ENCODE measurements around the gene NT5DC2. TPM values are rescaled to one million over a fixed set of nuclear protein-coding genes. Genes with fewer than 3 reads are reported as not detected.

NT5DC2 gene
- total RNA-seq, 2 donors from 2014 or later: 59.7 to 166 TPM

DNA sequence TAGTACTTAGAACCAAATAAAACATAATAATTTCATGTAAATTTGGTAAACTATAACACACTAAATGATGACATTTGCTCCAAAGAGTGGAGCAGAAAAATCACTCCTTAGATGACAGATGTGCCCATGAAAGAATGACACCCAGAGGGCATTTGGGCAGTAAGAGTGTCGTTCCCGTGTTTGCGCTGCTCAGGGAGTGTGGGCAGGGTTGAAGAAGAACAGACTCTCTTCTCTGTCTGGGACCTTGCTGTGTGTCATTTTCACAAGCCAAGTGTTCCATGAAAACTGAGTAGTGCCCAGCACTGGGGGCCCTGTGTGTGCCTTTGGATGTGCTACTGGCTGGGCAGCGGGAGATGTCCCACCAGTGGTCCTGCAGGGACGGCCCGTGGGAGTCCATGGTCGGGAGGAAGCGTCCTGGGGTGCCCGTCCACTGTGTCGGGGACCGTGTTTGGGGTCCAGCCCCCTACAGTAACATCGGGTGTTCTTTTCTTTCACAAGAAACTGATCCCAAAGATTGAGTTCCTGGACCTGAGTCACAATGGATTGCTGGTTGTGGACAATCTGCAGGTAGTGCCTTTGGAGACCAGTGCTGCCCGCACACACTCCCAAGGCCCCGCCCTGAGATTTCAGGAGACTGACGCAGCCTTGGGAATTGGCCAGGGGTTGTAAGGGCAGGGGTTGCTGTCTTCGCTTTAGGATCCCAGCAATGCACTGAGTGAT, 56.4 kb downstream of the NT5DC2 start:
- no peaks in the 10 kb centered on the region for H3K9me3 Mint-ChIP-seq

More for the DNA sequence above, 56.4 kb downstream of the NT5DC2 start:
- Mint-ChIP-seq H3K36me3 (no peaks in the 10 kb centered on the region), H3K27ac (no peak overlapping the region), H3K27me3 (no peaks in the 10 kb centered on the region), H3K4me3 (no peak overlapping the region), H3K4me1 (ENCODE audit: low read depth in 2 of 2) (peaks cover 0 to 1% of the 10 kb centered on the region in 2 donors)
- ATAC-seq (no peak), DNase-seq (ENCODE audit: low spot score) (no peak)

Other genes with a start within 250 kb of the NT5DC2 start
- gene GLYCTK, start 246.0 kb downstream of the NT5DC2 start, total RNA-seq: 10 to 100 TPM; 26.0 to 34.2 TPM
- gene DNAH1, start 217.5 kb downstream of the NT5DC2 start, total RNA-seq: 10 to 100 TPM; 24.3 to 35.4 TPM
- gene BAP1, start 123.8 kb downstream of the NT5DC2 start, total RNA-seq: 100 to 1,000 TPM in 1 of 2 donors, 10 to 100 TPM in 1; 96.1 to 131 TPM
- 10 to 100 TPM in 1 of 2 donors, 1 to 10 TPM in 1; 3.8 to 11.8 TPM for gene PHF7, start 123.2 kb downstream of the NT5DC2 start, total RNA-seq
- under 1 TPM in 1 of 2 donors, not detected in 1; 0.08 TPM for gene SEMA3G, start 88.8 kb downstream of the NT5DC2 start, total RNA-seq
- gene TNNC1, start 79.8 kb downstream of the NT5DC2 start, total RNA-seq: not detected
- 100 to 1,000 TPM in 1 of 2 donors, 10 to 100 TPM in 1; 72.5 to 116 TPM for gene NISCH, start 78.3 kb downstream of the NT5DC2 start, total RNA-seq
- gene STAB1, start 38.5 kb downstream of the NT5DC2 start, total RNA-seq: under 1 TPM; 0.57 to 0.92 TPM
- gene UQCC5, start 2.7 kb upstream of the NT5DC2 start, total RNA-seq: 10 to 100 TPM in 1 of 2 donors, 1 to 10 TPM in 1; 6.7 to 18.0 TPM
- gene PBRM1, start 152.1 kb upstream of the NT5DC2 start, total RNA-seq: 10 to 100 TPM; 85.3 to 95.4 TPM
- 100 to 1,000 TPM; 153 to 225 TPM for gene GNL3, start 152.2 kb upstream of the NT5DC2 start, total RNA-seq
- 10 to 100 TPM; 32.4 to 41.1 TPM for gene GLT8D1, start 171.9 kb upstream of the NT5DC2 start, total RNA-seq
- 10 to 100 TPM; 74.4 to 92.4 TPM for gene SPCS1, start 172.2 kb upstream of the NT5DC2 start, total RNA-seq
- 10 to 100 TPM; 24.8 to 52.7 TPM for gene NEK4, start 237.1 kb upstream of the NT5DC2 start, total RNA-seq
- gene ITIH1, start 243.7 kb upstream of the NT5DC2 start, total RNA-seq: not detected

Measured in natural killer cell treated with Interleukin-12 subunit alpha and Interleukin-12 subunit beta and Interleukin-15 and Interleukin-18, amount 100 ng/mL, for 72 hours (primary cell).